Retinal pigment epithelial cell (primary cell): ENCODE results near the gene DLK1.

ENCODE experiments used
- DNase-seq: peaks from one replicate; pipeline ENCODE4 v3.0.0-alpha.2; 2010; ENCODE audit warnings: low read depth
- H3K4me3 ChIP-seq: 2 replicates; pipeline ENCODE4 v1.5.1; 2011; ENCODE audit warnings: mild to moderate bottlenecking, low read length, control low read depth, moderate library complexity
- CTCF ChIP-seq: conservative IDR thresholded peaks from 2 replicates; pipeline ENCODE4 v1.5.1; 2011; ENCODE audit warnings: low read depth, low read length, control low read depth, inconsistent platforms

DLK1 gene

GRCh38 chr14:100787659-100788058 is 61.0 kb downstream of the DLK1 start:
- no peak overlapping the region for H3K4me3 ChIP-seq
- DNase-seq: no peak
- no peak for TF ChIP-seq CTCF
